Keratinocyte (primary cell): ENCODE results near the gene RGS6. TPM values are rescaled to one million over a fixed set of nuclear protein-coding genes. Genes with fewer than 3 reads are reported as not detected.

Experiments used
- DNase-seq: peaks from one replicate; pipeline ENCODE4 v3.0.0-alpha.2; 2011; ENCODE audit warnings: low read depth, missing footprints, low spot score
- FAIRE-seq: peaks from 2 replicates; lab custom pipeline; 2011; peaks lifted over from hg19 to GRCh38; lab: Jason Lieb, UNC
- H2AFZ ChIP-seq: 2 replicates; pipeline ENCODE4 v1.6.0; 2012; ENCODE audit warnings: low read length, control low read depth, inconsistent platforms; ENCODE audit not compliant: control insufficient read depth
- H3K27ac ChIP-seq: 2 replicates; pipeline ENCODE4 v1.5.1; 2011; ENCODE audit warnings: low read length; ENCODE audit not compliant: control insufficient read depth, insufficient read depth
- H3K27me3 ChIP-seq: 3 replicates; pipeline ENCODE4 v1.6.0; 2011; ENCODE audit warnings: low read length; ENCODE audit not compliant: control insufficient read depth, insufficient read depth; ENCODE audit errors: extremely low read depth
- H3K36me3 ChIP-seq, 2 experiments: 2 replicates in 1 of 2; 3 replicates in 1 of 2; pipeline ENCODE4 v1.5.1; 2011; ENCODE audit warnings: low read length in 2 of 2, mild to moderate bottlenecking in 1 of 2; ENCODE audit not compliant: control insufficient read depth in 2 of 2, insufficient read depth in 2 of 2; ENCODE audit errors: extremely low read depth in 1 of 2
- H3K4me1 ChIP-seq: 3 replicates; pipeline ENCODE4 v1.5.1; 2011; ENCODE audit warnings: low read length; ENCODE audit not compliant: control insufficient read depth, insufficient read depth; ENCODE audit errors: extremely low read depth
- H3K4me2 ChIP-seq: 3 replicates; pipeline ENCODE4 v1.6.0; 2011; ENCODE audit warnings: low read depth, low read length; ENCODE audit not compliant: control insufficient read depth, insufficient read depth; ENCODE audit errors: extremely low read depth
- H3K4me3 ChIP-seq, 3 experiments: fragments of 200-600 bp in 1 of 3; sonication (generic) in 1 of 3; 2 replicates in 2 of 3; 3 replicates in 1 of 3; pipeline ENCODE4 v1.5.1; 2011 to 2016; ENCODE audit warnings: low read length in 3 of 3, mild to moderate bottlenecking in 3 of 3, control low read depth in 2 of 3, inconsistent platforms in 1 of 3, low read depth in 1 of 3, mixed read lengths in 1 of 3, mixed run types in 1 of 3, moderate library complexity in 1 of 3; ENCODE audit not compliant: control insufficient read depth in 2 of 3, insufficient read depth in 2 of 3; ENCODE audit errors: extremely low read depth in 1 of 3
- H3K79me2 ChIP-seq: 2 replicates; pipeline ENCODE4 v1.6.0; 2012; ENCODE audit warnings: low read length; ENCODE audit not compliant: control insufficient read depth, insufficient read depth
- H3K9ac ChIP-seq: 3 replicates; pipeline ENCODE4 v1.6.0; 2011; ENCODE audit warnings: low read length; ENCODE audit not compliant: control insufficient read depth, insufficient read depth; ENCODE audit errors: extremely low read depth
- H3K9me1 ChIP-seq: 3 replicates; pipeline ENCODE4 v1.6.0; 2011; ENCODE audit warnings: low read length; ENCODE audit not compliant: control insufficient read depth, insufficient read depth; ENCODE audit errors: extremely low read depth
- H3K9me3 ChIP-seq: 2 replicates; pipeline ENCODE4 v1.5.1; 2012; ENCODE audit warnings: low read depth, low read length; ENCODE audit not compliant: control insufficient read depth
- H4K20me1 ChIP-seq: 3 replicates; pipeline ENCODE4 v1.6.0; 2011; ENCODE audit warnings: low read length; ENCODE audit not compliant: control insufficient read depth, insufficient read depth; ENCODE audit errors: extremely low read depth
- CTCF ChIP-seq, 3 experiments: IDR thresholded peaks in 1 of 3; conservative IDR thresholded peaks in 1 of 3; optimal IDR thresholded peaks in 1 of 3; 2 replicates in 2 of 3; 3 replicates in 1 of 3; pipeline versions ENCODE3 to v1.5.1; 2011; ENCODE audit warnings: low read length in 3 of 3, mild to moderate bottlenecking in 3 of 3, moderate library complexity in 2 of 3, control low read depth in 1 of 3, inconsistent platforms in 1 of 3; ENCODE audit not compliant: insufficient read depth in 2 of 3; ENCODE audit errors: extremely low read depth in 1 of 3
- EZH2 ChIP-seq: IDR thresholded peaks from one replicate; pipeline ENCODE4 v1.6.1; 2012; ENCODE audit warnings: inconsistent platforms, mild to moderate bottlenecking, low read length, moderate library complexity
- dilution Hi-C: fragments of 300-500 bp; cut with MboI; formaldehyde crosslinking; loops from one replicate; pipeline ENCODE4 v1.7.0; 2020; ENCODE audit warnings: low sequenced_read_pairs; ENCODE audit not compliant: extremely low pct_ligation_motif_present
- polyA plus RNA-seq, 5 experiments: library from polyadenylated mRNA; depleted of rRNA in 3 of 5; stranded (reverse) in 3 of 5; stranded (forward) in 1 of 5; unstranded in 1 of 5; fragments of >200 nt; gene quantifications; 1 replicate in 1 of 5; 2 replicates in 3 of 5; 3 replicates in 1 of 5; pipeline versions ENCODE4 v1.2.1 to v1.2.3, GENCODE V29; 2011 to 2012; ENCODE audit warnings: missing spikeins in 2 of 5, low read depth in 1 of 5, low replicate concordance in 1 of 5

Gene RGS6
- polyA plus RNA-seq, 1 donor (not counting 4 experiments of a cell fraction or from before 2014, with no cell fraction given) = not detected

DNA sequence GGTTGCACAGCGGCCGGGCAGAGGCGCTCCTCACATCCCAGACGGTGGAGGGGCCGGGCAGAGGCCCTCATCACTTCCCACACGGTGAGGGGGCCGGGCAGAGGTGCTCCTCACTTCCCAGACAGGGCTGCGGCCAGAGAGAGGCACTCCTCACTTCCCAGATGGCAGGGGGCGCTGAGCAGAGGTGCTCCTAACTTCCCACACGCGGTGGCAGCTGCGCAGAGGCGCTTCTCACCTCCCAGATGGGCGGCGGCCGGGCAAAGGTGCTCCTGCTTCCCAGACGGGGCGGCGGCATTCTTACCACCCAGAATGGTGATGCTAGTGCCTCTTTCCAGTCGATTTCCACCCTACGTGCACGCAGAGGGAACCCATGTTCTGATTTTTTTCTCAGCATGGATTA is 304.4 kb downstream of the RGS6 start:
- H4K20me1 ChIP-seq = no peaks in the 10 kb centered on the region
- dilution Hi-C loops = no loop called here
- FAIRE-seq = no peak

DNA sequence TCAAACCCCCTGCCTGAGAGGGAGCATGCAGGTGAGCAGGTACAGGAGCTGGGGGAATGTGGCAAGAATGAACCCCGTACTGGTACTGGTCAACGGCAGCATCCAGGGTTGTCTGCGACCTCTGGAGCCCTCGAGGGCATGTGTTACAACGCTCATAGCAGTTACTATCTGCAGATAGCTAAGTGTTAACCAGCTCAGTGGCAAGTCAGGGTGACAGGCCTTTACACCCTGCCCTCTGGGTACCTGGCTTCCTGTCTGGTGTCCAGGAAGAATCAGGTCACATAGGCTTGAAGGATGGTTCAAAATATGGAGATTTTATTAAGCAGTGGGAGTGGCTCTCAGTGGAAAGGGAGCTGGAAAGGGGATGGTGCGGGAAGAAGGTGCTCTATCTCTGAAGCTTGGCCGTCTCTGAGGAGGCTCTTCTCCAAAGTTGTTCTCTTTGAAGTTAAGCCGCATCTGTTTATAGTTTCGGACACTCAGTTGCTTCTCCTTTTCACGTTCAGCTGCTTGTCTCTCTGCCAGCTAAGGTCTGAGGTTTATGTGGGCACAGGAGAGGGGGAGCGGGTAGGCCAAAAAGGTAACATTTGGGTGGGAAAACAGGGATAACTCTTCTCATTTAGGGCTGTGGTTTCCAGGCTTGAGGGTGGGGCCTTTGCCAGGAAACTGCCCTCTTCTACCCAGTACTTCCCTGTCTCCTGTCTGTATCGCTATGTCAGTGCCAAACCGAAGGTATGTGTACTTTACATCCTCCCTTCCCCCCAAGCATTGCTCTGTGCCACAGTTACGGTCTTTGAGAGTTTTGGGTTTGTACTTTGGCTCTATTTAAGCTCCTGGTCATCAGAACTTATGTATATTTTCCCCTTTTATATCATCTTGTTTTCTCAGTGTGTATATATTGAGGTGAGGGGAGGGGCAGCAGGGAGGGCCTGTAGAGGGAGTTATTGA is 305.8 kb downstream of the RGS6 start:
- no peak overlapping the region for H3K4me2 ChIP-seq
- FAIRE-seq = no peak
- TF ChIP-seq CTCF (optimal IDR thresholded peaks at IDR 0.05 in 1 of 3, IDR thresholded peaks at IDR 0.05 in 1 of 3, conservative IDR thresholded peaks at IDR 0.05 in 1 of 3; ENCODE audit: extremely low read depth in 1 of 3, insufficient read depth in 2 of 3, low read length in 3 of 3) = no peak
- no peak for TF ChIP-seq EZH2
- H3K4me1 ChIP-seq = no peaks in the 10 kb centered on the region
- no peak for DNase-seq
- no peak overlapping the region for H3K4me3 ChIP-seq
- H2AFZ ChIP-seq = no peak overlapping the region
- H3K27ac ChIP-seq = no peak overlapping the region
- H3K27me3 ChIP-seq = no peaks in the 10 kb centered on the region
- H3K9me1 ChIP-seq = no peaks in the 10 kb centered on the region
- dilution Hi-C loops = no loop called here
- no peaks in the 10 kb centered on the region for H3K36me3 ChIP-seq
- no peak overlapping the region for H3K9ac ChIP-seq
- no peaks in the 10 kb centered on the region for H3K9me3 ChIP-seq
- H3K79me2 ChIP-seq = no peaks in the 10 kb centered on the region
- no peaks in the 10 kb centered on the region for H4K20me1 ChIP-seq

More for the DNA sequence above, 304.4 kb downstream of the RGS6 start:
- no peak overlapping the region for H3K4me2 ChIP-seq
- no peak for DNase-seq
- TF ChIP-seq EZH2 (no peak), CTCF (optimal IDR thresholded peaks at IDR 0.05 in 1 of 3, IDR thresholded peaks at IDR 0.05 in 1 of 3, conservative IDR thresholded peaks at IDR 0.05 in 1 of 3; ENCODE audit: extremely low read depth in 1 of 3, insufficient read depth in 2 of 3, low read length in 3 of 3) (no peak)
- H3K36me3 ChIP-seq = no peaks in the 10 kb centered on the region
- no peak overlapping the region for H3K27ac ChIP-seq
- no peaks in the 10 kb centered on the region for H3K27me3 ChIP-seq
- H3K4me1 ChIP-seq = no peaks in the 10 kb centered on the region
- no peak overlapping the region for H2AFZ ChIP-seq
- H3K79me2 ChIP-seq = no peaks in the 10 kb centered on the region
- H3K4me3 ChIP-seq = no peak overlapping the region
- no peak overlapping the region for H3K9ac ChIP-seq
- no peaks in the 10 kb centered on the region for H3K9me1 ChIP-seq
- H3K9me3 ChIP-seq = no peaks in the 10 kb centered on the region
